IMR-90 (cell line): ENCODE results near the gene GPR132. TPM values are rescaled to one million over a fixed set of nuclear protein-coding genes. Genes with fewer than 3 reads are reported as not detected.

ENCODE experiments used
- ATAC-seq: fragments of 200-7000 bp; cut with Tn5 transposase; 2 replicates; pipeline ENCODE4 v1.9.1; 2020; ENCODE audit warnings: low read depth, mild to moderate bottlenecking, moderate library complexity
- BruUV-seq: library from RNA; stranded (reverse); fragments of 400-500 nt; replicated peaks from 2 replicates; lab custom pipeline; 2021; lab: Mats Ljungman, UMichigan
- CTCF ChIA-PET: fragments of 300-600 bp; formaldehyde crosslinking; extraction: SDS; loops from one replicate; lab custom pipeline; 2021; ENCODE audit warnings: antibody characterized with exemption; lab: Yijun Ruan, JAX
- POLR2A ChIA-PET: fragments of 300-600 bp; sonication (Branson Sonifier 250); formaldehyde crosslinking; loops from one replicate; lab custom pipeline; 2022; ENCODE audit warnings: antibody characterized with exemption; ENCODE audit not compliant: unreplicated experiment; lab: Charles Lee
- DNase-seq: peaks from one replicate; pipeline ENCODE4 v3.0.0; 2013
- H2AFZ ChIP-seq: replicated peaks from 2 replicates; pipeline ENCODE3; 2013; ENCODE audit warnings: low read length, mild to moderate bottlenecking; ENCODE audit not compliant: poor library complexity
- H2AK5ac ChIP-seq: 2 replicates; pipeline ENCODE4 v1.6.1; 2013; ENCODE audit warnings: low read depth, low read length, inconsistent platforms
- H2AK9ac ChIP-seq: replicated peaks from 2 replicates; pipeline ENCODE3; 2013; ENCODE audit warnings: mild to moderate bottlenecking, low read depth, low read length, moderate library complexity; ENCODE audit not compliant: poor library complexity
- H2BK120ac ChIP-seq: 2 replicates; pipeline ENCODE4 v1.6.1; 2013; ENCODE audit warnings: low read depth, low read length, inconsistent platforms
- H2BK15ac ChIP-seq: 3 replicates; pipeline ENCODE4 v1.6.1; 2013; ENCODE audit warnings: low read depth, low read length, inconsistent platforms
- H2BK20ac ChIP-seq: 2 replicates; pipeline ENCODE4 v1.6.1; 2013; ENCODE audit warnings: low read depth, mild to moderate bottlenecking, inconsistent platforms, low read length, moderate library complexity
- H2BK5ac ChIP-seq: 2 replicates; pipeline ENCODE4 v1.6.1; 2013; ENCODE audit warnings: mild to moderate bottlenecking, low read depth, low read length, inconsistent platforms; ENCODE audit not compliant: poor library complexity, severe bottlenecking
- H3K14ac ChIP-seq: replicated peaks from 2 replicates; pipeline ENCODE4 v1.6.1; 2013; ENCODE audit warnings: low read depth, low read length, inconsistent platforms
- H3K18ac ChIP-seq: 2 replicates; pipeline ENCODE4 v1.6.1; 2013; ENCODE audit warnings: low read depth, low read length, control low read depth
- H3K23ac ChIP-seq: 2 replicates; pipeline ENCODE4 v1.6.1; 2013; ENCODE audit warnings: low read depth, low read length, inconsistent platforms
- H3K27ac ChIP-seq: 2 replicates; pipeline ENCODE4 v1.5.1; 2013; ENCODE audit warnings: mild to moderate bottlenecking, control low read depth, low read length; ENCODE audit not compliant: insufficient read depth
- H3K27me3 ChIP-seq: 2 replicates; pipeline ENCODE4 v1.6.1; 2013; ENCODE audit warnings: low read length; ENCODE audit not compliant: control insufficient read depth, insufficient read depth
- H3K36me3 ChIP-seq: 2 replicates; pipeline ENCODE4 v1.6.1; 2013; ENCODE audit warnings: low read length, mixed read lengths; ENCODE audit not compliant: control insufficient read depth, insufficient read depth
- H3K4ac ChIP-seq: 2 replicates; pipeline ENCODE4 v1.6.1; 2013; ENCODE audit warnings: low read depth, low read length, inconsistent platforms
- H3K4me1 ChIP-seq: 2 replicates; pipeline ENCODE4 v1.6.1; 2013; ENCODE audit warnings: low read length, mixed read lengths; ENCODE audit not compliant: control insufficient read depth, insufficient read depth
- H3K4me2 ChIP-seq: 2 replicates; pipeline ENCODE4 v1.6.1; 2013; ENCODE audit warnings: low read depth, mild to moderate bottlenecking, control low read depth, low read length, moderate library complexity
- H3K4me3 ChIP-seq: 2 replicates; pipeline ENCODE4 v1.5.1; 2013; ENCODE audit warnings: low read depth, mild to moderate bottlenecking, control low read depth, low read length, moderate library complexity; ENCODE audit not compliant: insufficient read depth
- H3K56ac ChIP-seq: 2 replicates; pipeline ENCODE4 v1.6.1; 2013; ENCODE audit warnings: low read length, inconsistent platforms; ENCODE audit not compliant: insufficient read depth; ENCODE audit errors: extremely low read depth
- H3K79me1 ChIP-seq, 2 experiments: 2 replicates each; pipeline ENCODE4 v1.6.1; 2013; ENCODE audit warnings: low read length in 2 of 2, inconsistent platforms in 1 of 2, low read depth in 1 of 2
- H3K9ac ChIP-seq: 2 replicates; pipeline ENCODE4 v1.6.1; 2013; ENCODE audit warnings: low read depth, low read length, control low read depth
- H3K9me1 ChIP-seq: 2 replicates; pipeline ENCODE4 v1.6.1; 2013; ENCODE audit warnings: low read length, inconsistent platforms; ENCODE audit not compliant: insufficient read depth
- H3K9me3 ChIP-seq: 2 replicates; pipeline ENCODE4 v1.6.1; 2013; ENCODE audit warnings: low read length; ENCODE audit not compliant: control insufficient read depth, insufficient read depth
- H4K20me1 ChIP-seq: 2 replicates; pipeline ENCODE4 v1.6.1; 2013; ENCODE audit warnings: low read length, inconsistent platforms; ENCODE audit not compliant: insufficient read depth
- H4K5ac ChIP-seq: 2 replicates; pipeline ENCODE4 v1.6.1; 2013; ENCODE audit warnings: mild to moderate bottlenecking, low read depth, low read length, control low read depth
- H4K8ac ChIP-seq, 2 experiments: 2 replicates each; pipeline ENCODE4 v1.6.1; 2013; ENCODE audit warnings: low read depth in 2 of 2, low read length in 2 of 2, control low read depth in 1 of 2, inconsistent platforms in 1 of 2
- H4K91ac ChIP-seq: 2 replicates; pipeline ENCODE4 v1.6.1; 2013; ENCODE audit warnings: low read depth, low read length, inconsistent platforms; ENCODE audit not compliant: insufficient read depth
- BHLHE40 ChIP-seq: fragments of 150-350 bp; IDR thresholded peaks from 2 replicates; pipeline ENCODE4 v1.6.1; 2016; ENCODE audit warnings: mild to moderate bottlenecking, low read depth, low read length
- CEBPB ChIP-seq: IDR thresholded peaks from 2 replicates; pipeline ENCODE4 v1.6.1; 2012; ENCODE audit warnings: low read depth, low read length, improper control_type of control experiment
- CHD1 ChIP-seq: IDR thresholded peaks from 2 replicates; pipeline ENCODE4 v1.6.1; 2012; ENCODE audit warnings: low read depth, low read length, improper control_type of control experiment
- CTCF ChIP-seq: conservative IDR thresholded peaks from 2 replicates; pipeline ENCODE4 v1.5.1; 2012; ENCODE audit warnings: mild to moderate bottlenecking, low read depth, low read length, improper control_type of control experiment
- ELK1 ChIP-seq: fragments of 150-350 bp; IDR thresholded peaks from 2 replicates; pipeline ENCODE4 v1.6.1; 2016; ENCODE audit warnings: low read depth, mild to moderate bottlenecking, low read length, moderate library complexity, borderline replicate concordance
- FOS ChIP-seq: fragments of 150-350 bp; IDR thresholded peaks from 2 replicates; pipeline ENCODE4 v1.6.1; 2016; ENCODE audit warnings: low read depth, low read length
- MAFK ChIP-seq: IDR thresholded peaks from 2 replicates; pipeline ENCODE4 v1.6.1; 2012; ENCODE audit warnings: low read depth, low read length, improper control_type of control experiment
- MAZ ChIP-seq: IDR thresholded peaks from 2 replicates; pipeline ENCODE4 v1.6.1; 2012; ENCODE audit warnings: low read depth, mild to moderate bottlenecking, low read length, improper control_type of control experiment, moderate library complexity, borderline replicate concordance
- MXI1 ChIP-seq: IDR thresholded peaks from 2 replicates; pipeline ENCODE4 v1.6.1; 2012; ENCODE audit warnings: low read depth, mild to moderate bottlenecking, low read length, moderate library complexity, borderline replicate concordance
- NFE2L2 ChIP-seq: fragments of 150-350 bp; IDR thresholded peaks from 2 replicates; pipeline ENCODE4 v1.6.1; 2016; ENCODE audit warnings: low read depth, mild to moderate bottlenecking, low read length
- POLR2A ChIP-seq: IDR thresholded peaks from 2 replicates; pipeline ENCODE4 v1.6.1; 2012; ENCODE audit warnings: mild to moderate bottlenecking, low read depth, low read length
- RAD21 ChIP-seq: IDR thresholded peaks from 2 replicates; pipeline ENCODE4 v1.6.1; 2012; ENCODE audit warnings: low read length, improper control_type of control experiment
- RCOR1 ChIP-seq: IDR thresholded peaks from 2 replicates; pipeline ENCODE4 v1.6.1; 2012; ENCODE audit warnings: mild to moderate bottlenecking, low read length, improper control_type of control experiment; ENCODE audit not compliant: insufficient replicate concordance
- RFX5 ChIP-seq: IDR thresholded peaks from 2 replicates; pipeline ENCODE4 v1.8.0; 2012; ENCODE audit warnings: low read depth, mild to moderate bottlenecking, low read length, moderate library complexity
- SMC3 ChIP-seq: fragments of 150-350 bp; IDR thresholded peaks from 2 replicates; pipeline ENCODE4 v1.6.1; 2016; ENCODE audit warnings: low read depth, mild to moderate bottlenecking, antibody characterized with exemption, low read length, moderate library complexity
- USF2 ChIP-seq: fragments of 150-350 bp; IDR thresholded peaks from 2 replicates; pipeline ENCODE4 v1.6.1; 2017; ENCODE audit warnings: mild to moderate bottlenecking, antibody characterized with exemption, low read length, low read depth
- WGBS, 2 experiments: methylation state at CpG; one replicate each; pipeline versions ENCODE4 v1.1.5 to v1.1.7; 2013; ENCODE audit warnings: missing lambda C conversion rate in 2 of 2; ENCODE audit not compliant: insufficient read length in 1 of 2; ENCODE audit errors: extremely low coverage in 2 of 2; 5-methylcytosine and 5-hydroxymethylcytosine counted together
- dilution Hi-C: fragments of 300-500 bp; cut with HindIII; formaldehyde crosslinking; loops from one replicate; pipeline ENCODE4 v1.14.3; 2018; ENCODE audit warnings: low sequenced_read_pairs; ENCODE audit not compliant: unreplicated experiment
- in situ Hi-C: fragments of 300-500 bp; cut with MboI; formaldehyde crosslinking; loops from 3 replicates; pipeline ENCODE4 v1.14.3; 2019; ENCODE audit warnings: low sequenced_read_pairs, inconsistent platforms, mixed read lengths
- intact Hi-C: fragments of 100-400 bp; cut with micrococcal nuclease; formaldehyde crosslinking; loops from 2 replicates; pipeline ENCODE4 v1.10.0; 2022
- polyA plus RNA-seq, 3 experiments: library from polyadenylated mRNA; depleted of rRNA; stranded (reverse); fragments of >200 nt; gene quantifications; 2 replicates each; pipeline ENCODE4 v1.2.3, GENCODE V29; 2012; ENCODE audit warnings: low replicate concordance in 1 of 3
- total RNA-seq: library from RNA; depleted of rRNA; stranded (reverse); fragments of >200 nt; gene quantifications from 2 replicates; pipeline ENCODE4 v1.2.3, GENCODE V29; 2012

Gene GPR132
- total and polyA plus RNA-seq, 2 of the 4 experiments (the other 2 are of a cell fraction) = under 0.01 to 0.10 TPM

GRCh38 chr14:105108516-105108864, 43.3 kb upstream of the GPR132 start:
- Histone ChIP-seq H3K9me3 (no peaks in the 10 kb centered on the region), H2AFZ (no peak overlapping the region), H3K4me1 (no peaks in the 10 kb centered on the region), H4K91ac (no peak overlapping the region), H3K18ac (no peak overlapping the region), H2AK9ac (no peak overlapping the region), H3K4me3 (no peak overlapping the region), H2AK5ac (no peak overlapping the region), H3K4ac (no peak overlapping the region), H3K79me1 (no peaks in the 10 kb centered on the region), H3K36me3 (no peaks in the 10 kb centered on the region), H2BK15ac (no peak overlapping the region), H2BK20ac (no peak overlapping the region), H3K56ac (no peak overlapping the region), H3K23ac (no peak overlapping the region), H3K9me1 (no peaks in the 10 kb centered on the region), H4K20me1 (no peaks in the 10 kb centered on the region), H3K9ac (no peak overlapping the region), H4K5ac (no peak overlapping the region), H2BK5ac (no peak overlapping the region), H3K27me3 (peaks cover 24% of the 10 kb centered on the region), H2BK120ac (no peak overlapping the region), H3K27ac (no peak overlapping the region), H3K14ac (no peak overlapping the region), H4K8ac (no peak overlapping the region), H3K4me2 (no peak overlapping the region)
- no peak for DNase-seq
- no peak for TF ChIP-seq ELK1
- TF ChIP-seq BHLHE40 = no peak
- TF ChIP-seq MAZ = no peak
- no peak for TF ChIP-seq RFX5
- TF ChIP-seq FOS = no peak
- no peak for TF ChIP-seq POLR2A
- TF ChIP-seq USF2 = no peak
- no peak for TF ChIP-seq SMC3
- no peak for TF ChIP-seq CHD1
- TF ChIP-seq MXI1 = no peak
- TF ChIP-seq CEBPB = no peak
- TF ChIP-seq RCOR1 = no peak
- TF ChIP-seq NFE2L2 = no peak
- TF ChIP-seq RAD21 = no peak
- no peak for TF ChIP-seq MAFK
- TF ChIP-seq CTCF = no peak
- WGBS, 2 experiments = 64% methylated on average over 2 of the region's 7 CpGs; no CpG with 5 or more reads in 1 of the 2 experiments
- no TSS peak for BruUV-seq
- CTCF ChIA-PET = interaction anchor here (0.6 to 1.2 kb wide), 2 partner anchors 9 to 180 kb away, joined by 4 to 6 read pairs; no protein-coding TSS in a partner anchor
- intact Hi-C loops (no loop called here), in situ Hi-C loops (no loop called here), dilution Hi-C loops (no loop called here)
- ATAC-seq = no peak
- POLR2A ChIA-PET = no interaction called here
